Caco-2 (cell line): Measurements from ENCODE around the gene FLT1. TPM values are rescaled to one million over a fixed set of nuclear protein-coding genes. Genes with fewer than 3 reads are reported as not detected.

ENCODE experiments used
- BruUV-seq: library from RNA; stranded (reverse); fragments of 400-500 nt; replicated peaks from 2 replicates; lab custom pipeline; 2021; lab: Mats Ljungman, UMichigan
- CTCF ChIA-PET: fragments of 300-600 bp; sonication (Branson Sonifier 250); formaldehyde crosslinking; loops from one replicate; lab custom pipeline; 2022; ENCODE audit warnings: antibody characterized with exemption; lab: Charles Lee
- POLR2A ChIA-PET: fragments of 300-600 bp; sonication (Branson Sonifier 250); formaldehyde crosslinking; loops from one replicate; lab custom pipeline; 2022; ENCODE audit warnings: antibody characterized with exemption; lab: Charles Lee
- DNase-seq, 2 experiments: peaks; one replicate each; pipeline versions ENCODE4 v3.0.0 to v3.0.0-alpha.2; 2020 to 2022
- H3K27me3 ChIP-seq: replicated peaks from 2 replicates; pipeline ENCODE4 v1.6.0; 2011; ENCODE audit warnings: low read length; ENCODE audit not compliant: control insufficient read depth, insufficient read depth
- H3K36me3 ChIP-seq: 2 replicates; pipeline ENCODE4 v1.5.1; 2011; ENCODE audit warnings: low read length; ENCODE audit not compliant: control insufficient read depth, insufficient read depth
- H3K4me1 ChIP-seq: fragments of 250-450 bp; sonication (Bioruptor Pico); 2 replicates; pipeline ENCODE4 v1.5.1; 2020; ENCODE audit warnings: mild to moderate bottlenecking
- H3K4me3 ChIP-seq: 2 replicates; pipeline ENCODE4 v1.5.1; 2011; ENCODE audit warnings: low read depth, mild to moderate bottlenecking, control low read depth, low read length
- H3K9me3 ChIP-seq: fragments of 250-450 bp; sonication (Bioruptor Pico); 2 replicates; pipeline ENCODE4 v1.5.1; 2020; ENCODE audit warnings: mild to moderate bottlenecking, moderate library complexity
- H3K27ac Mint-ChIP-seq: one replicate; pipeline ENCODE4 v1.8.0; 2022; ENCODE audit warnings: mixed read lengths; ENCODE audit not compliant: unreplicated experiment
- H3K27me3 Mint-ChIP-seq: one replicate; pipeline ENCODE4 v1.8.0; 2022; ENCODE audit warnings: mixed read lengths; ENCODE audit not compliant: insufficient read depth, unreplicated experiment
- H3K36me3 Mint-ChIP-seq: one replicate; pipeline ENCODE4 v1.8.0; 2022; ENCODE audit warnings: mild to moderate bottlenecking, mixed read lengths; ENCODE audit not compliant: insufficient read depth, unreplicated experiment
- H3K4me1 Mint-ChIP-seq: one replicate; pipeline ENCODE4 v1.8.0; 2022; ENCODE audit warnings: low read depth, mixed read lengths; ENCODE audit not compliant: unreplicated experiment
- H3K4me3 Mint-ChIP-seq: one replicate; pipeline ENCODE4 v1.8.0; 2022; ENCODE audit warnings: mild to moderate bottlenecking, moderate library complexity, mixed read lengths; ENCODE audit not compliant: unreplicated experiment
- H3K9me3 Mint-ChIP-seq: one replicate; pipeline ENCODE4 v1.8.0; 2022; ENCODE audit warnings: mixed read lengths; ENCODE audit not compliant: unreplicated experiment
- intact Hi-C: fragments of 100-400 bp; cut with micrococcal nuclease; formaldehyde crosslinking; loops from one replicate; pipeline ENCODE4 v1.10.0; 2022; ENCODE audit not compliant: unreplicated experiment
- total RNA-seq: library from RNA; stranded (reverse); gene quantifications from 2 replicates; pipeline ENCODE4 v1.2.3, GENCODE V29; 2022
- TF ChIP-seq, protein P1 (sequence below), 2 experiments: fragments of 200-600 bp in 1 of 2; IDR thresholded peaks; 1 replicate in 1 of 2; 2 replicates in 1 of 2; pipeline versions ENCODE4 v1.5.1 to v1.8.0; 2011 to 2022; ENCODE audit warnings: antibody characterized with exemption in 1 of 2, control low read depth in 1 of 2, inconsistent platforms in 1 of 2, low read depth in 1 of 2, low read length in 1 of 2, mild to moderate bottlenecking in 1 of 2, moderate library complexity in 1 of 2; ENCODE audit not compliant: insufficient read depth in 1 of 2, severe bottlenecking in 1 of 2, unreplicated experiment in 1 of 2

FLT1 gene
- total RNA-seq, 1 experiment from 2014 or later = 0.66 TPM

- intact Hi-C loops = no loop called here
- BruUV-seq = no TSS peak
Measured at GRCh38 chr13:28353679-28354078, 141.2 kb downstream of the FLT1 start.

DNA sequence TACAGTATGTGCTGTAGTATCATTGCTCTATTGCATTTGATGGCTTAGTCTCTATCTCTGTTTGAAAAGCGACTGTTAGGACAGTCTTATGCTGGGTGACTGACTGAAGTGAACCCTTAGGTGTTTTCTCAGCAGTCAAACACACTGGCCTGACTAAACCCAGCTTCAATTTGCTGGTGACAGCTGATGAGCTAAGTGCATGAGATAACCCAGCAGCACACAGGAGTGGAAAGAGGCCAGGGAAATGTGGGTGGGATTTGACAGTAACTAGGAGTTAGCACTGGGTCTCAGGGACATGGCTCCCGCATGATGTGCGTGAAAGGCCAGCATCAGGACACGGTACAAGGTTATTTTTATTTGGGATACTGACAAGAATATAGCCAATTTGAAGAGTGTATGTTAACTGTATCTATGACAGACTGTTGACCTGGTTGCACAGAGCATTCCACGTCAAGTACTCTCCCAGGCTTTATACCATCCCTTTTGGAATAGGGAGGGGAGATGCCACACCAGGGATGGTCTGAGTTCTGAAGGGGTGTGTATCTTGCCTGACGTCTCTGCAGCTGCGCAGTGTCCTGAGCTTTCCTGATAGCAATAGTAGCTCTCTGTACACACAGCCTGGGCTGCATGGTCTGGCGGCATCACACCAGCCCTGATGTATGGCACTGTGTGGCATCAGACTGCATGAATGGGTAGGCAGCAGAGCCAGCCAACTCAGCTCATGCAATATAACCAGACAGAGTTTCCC lies 144.8 kb downstream of the FLT1 start:
- Histone ChIP-seq H3K9me3 (no peaks in the 10 kb centered on the region), H3K4me3 (no peak overlapping the region), H3K36me3 (no peaks in the 10 kb centered on the region), H3K4me1 (no peaks in the 10 kb centered on the region), H3K27me3 (no peaks in the 10 kb centered on the region)
- Mint-ChIP-seq H3K4me3 (no peak overlapping the region), H3K4me1 (no peaks in the 10 kb centered on the region), H3K27ac (no peak overlapping the region), H3K9me3 (no peaks in the 10 kb centered on the region), H3K36me3 (no peaks in the 10 kb centered on the region), H3K27me3 (no peaks in the 10 kb centered on the region)
- POLR2A ChIA-PET = no interaction called here
- CTCF ChIA-PET = no interaction called here
- TF ChIP-seq, protein P1, sequence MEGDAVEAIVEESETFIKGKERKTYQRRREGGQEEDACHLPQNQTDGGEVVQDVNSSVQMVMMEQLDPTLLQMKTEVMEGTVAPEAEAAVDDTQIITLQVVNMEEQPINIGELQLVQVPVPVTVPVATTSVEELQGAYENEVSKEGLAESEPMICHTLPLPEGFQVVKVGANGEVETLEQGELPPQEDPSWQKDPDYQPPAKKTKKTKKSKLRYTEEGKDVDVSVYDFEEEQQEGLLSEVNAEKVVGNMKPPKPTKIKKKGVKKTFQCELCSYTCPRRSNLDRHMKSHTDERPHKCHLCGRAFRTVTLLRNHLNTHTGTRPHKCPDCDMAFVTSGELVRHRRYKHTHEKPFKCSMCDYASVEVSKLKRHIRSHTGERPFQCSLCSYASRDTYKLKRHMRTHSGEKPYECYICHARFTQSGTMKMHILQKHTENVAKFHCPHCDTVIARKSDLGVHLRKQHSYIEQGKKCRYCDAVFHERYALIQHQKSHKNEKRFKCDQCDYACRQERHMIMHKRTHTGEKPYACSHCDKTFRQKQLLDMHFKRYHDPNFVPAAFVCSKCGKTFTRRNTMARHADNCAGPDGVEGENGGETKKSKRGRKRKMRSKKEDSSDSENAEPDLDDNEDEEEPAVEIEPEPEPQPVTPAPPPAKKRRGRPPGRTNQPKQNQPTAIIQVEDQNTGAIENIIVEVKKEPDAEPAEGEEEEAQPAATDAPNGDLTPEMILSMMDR (IDR thresholded peaks at IDR 0.05; ENCODE audit: insufficient read depth in 1 of 2, low read depth in 1 of 2, low read length in 1 of 2, severe bottlenecking in 1 of 2, unreplicated experiment in 1 of 2) = no peak
- no peak for DNase-seq
- intact Hi-C loops = no loop called here
- BruUV-seq = no TSS peak

More at GRCh38 chr13:28353679-28354078, 141.2 kb downstream of the FLT1 start:
- Histone ChIP-seq H3K36me3 (no peaks in the 10 kb centered on the region), H3K9me3 (no peaks in the 10 kb centered on the region), H3K4me3 (no peak overlapping the region), H3K27me3 (no peaks in the 10 kb centered on the region), H3K4me1 (no peaks in the 10 kb centered on the region)
- no peak for DNase-seq
- H3K27ac Mint-ChIP-seq = no peak overlapping the region
- TF ChIP-seq, protein P1 (IDR thresholded peaks at IDR 0.05; ENCODE audit: insufficient read depth in 1 of 2, low read depth in 1 of 2, low read length in 1 of 2, severe bottlenecking in 1 of 2, unreplicated experiment in 1 of 2) = no peak
- H3K9me3 Mint-ChIP-seq = no peaks in the 10 kb centered on the region
- no peak overlapping the region for H3K4me3 Mint-ChIP-seq
- H3K36me3 Mint-ChIP-seq = no peaks in the 10 kb centered on the region
- H3K4me1 Mint-ChIP-seq = peaks cover 9% of the 10 kb centered on the region
- ChIA-PET CTCF (no interaction called here), POLR2A (no interaction called here)
- H3K27me3 Mint-ChIP-seq = no peaks in the 10 kb centered on the region

DNA sequence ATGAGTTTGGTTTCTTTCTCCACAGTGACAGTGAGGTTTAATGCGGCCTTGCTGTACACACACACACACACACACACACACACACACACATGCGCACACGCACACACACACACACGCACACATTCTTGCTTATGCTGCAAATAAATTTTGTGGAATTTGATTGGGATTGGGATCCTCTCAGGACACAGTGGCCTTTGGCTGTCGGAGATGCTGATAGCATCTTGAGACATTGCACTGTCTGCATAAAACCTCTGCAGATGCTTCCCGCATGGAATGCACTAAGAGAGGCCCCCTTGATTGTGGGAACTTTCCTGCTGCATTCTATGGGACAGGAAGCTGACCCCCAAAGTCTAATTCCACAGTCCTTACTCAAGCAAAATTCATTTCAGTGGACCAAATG lies 145.6 kb downstream of the FLT1 start:
- intact Hi-C loops = no loop called here
- Mint-ChIP-seq H3K9me3 (no peaks in the 10 kb centered on the region), H3K27ac (no peak overlapping the region), H3K27me3 (no peaks in the 10 kb centered on the region), H3K4me3 (no peak overlapping the region), H3K4me1 (no peaks in the 10 kb centered on the region), H3K36me3 (no peaks in the 10 kb centered on the region)
- H3K4me3 ChIP-seq = no peak overlapping the region
- TF ChIP-seq, protein P1 (IDR thresholded peaks at IDR 0.05; ENCODE audit: insufficient read depth in 1 of 2, low read depth in 1 of 2, low read length in 1 of 2, severe bottlenecking in 1 of 2, unreplicated experiment in 1 of 2) = no peak
- H3K36me3 ChIP-seq = no peaks in the 10 kb centered on the region
- H3K27me3 ChIP-seq = no peaks in the 10 kb centered on the region
- no peak for DNase-seq
- BruUV-seq = no TSS peak
- ChIA-PET POLR2A (no interaction called here), CTCF (no interaction called here)
- H3K4me1 ChIP-seq = no peaks in the 10 kb centered on the region
- no peaks in the 10 kb centered on the region for H3K9me3 ChIP-seq
